GM10266 (cell line): ENCODE measurements around the gene ADGRV1.

ENCODE experiments used
- DNase-seq: peaks from one replicate; pipeline ENCODE4 v3.0.0; 2012; ENCODE audit errors: extremely low spot score
- TF ChIP-seq, protein P1 (sequence below): IDR thresholded peaks from 2 replicates; pipeline ENCODE4 v1.5.1; 2012; ENCODE audit warnings: mild to moderate bottlenecking, low read depth; ENCODE audit not compliant: control insufficient read depth, insufficient read depth; ENCODE audit errors: missing control alignments

ADGRV1 gene

DNA sequence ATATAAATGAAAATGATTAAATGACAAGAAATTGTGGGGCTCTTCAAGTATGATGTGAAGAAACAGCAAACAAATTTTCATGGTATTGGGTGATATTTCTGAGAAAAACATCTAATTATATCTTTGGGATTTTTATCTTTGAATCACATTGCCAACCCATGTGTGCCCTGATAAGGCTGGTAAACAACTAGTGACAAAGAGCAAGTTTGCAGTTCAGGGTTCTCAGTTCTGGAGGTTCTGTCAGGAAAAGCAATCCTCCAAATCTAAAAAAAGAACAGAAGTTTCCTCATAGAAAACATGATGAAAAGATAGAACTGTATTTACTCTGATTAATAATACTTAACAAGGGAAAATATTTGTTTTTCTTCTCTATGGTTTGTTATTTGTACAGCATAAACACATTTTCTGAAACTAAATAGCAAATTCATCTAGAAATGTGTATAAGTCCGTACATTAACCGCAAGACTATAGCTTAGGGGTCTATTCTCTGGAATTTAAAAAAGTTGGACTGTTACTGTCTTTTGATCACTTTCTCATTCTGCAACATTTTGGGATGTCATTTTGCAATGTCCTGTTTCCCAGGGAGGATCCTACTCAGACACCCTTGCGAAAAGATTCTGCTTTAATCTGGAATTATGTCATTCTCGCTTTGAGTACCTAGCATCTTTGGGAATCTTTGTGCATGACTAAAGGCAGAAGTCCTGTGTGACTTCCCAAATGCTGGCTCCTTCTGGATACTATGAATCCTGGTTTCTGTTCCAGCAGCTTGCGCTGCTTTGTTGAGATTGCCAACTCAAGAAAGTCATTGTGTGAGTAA, 308.5 kb downstream of the ADGRV1 start:
- DNase-seq = no peak

DNA sequence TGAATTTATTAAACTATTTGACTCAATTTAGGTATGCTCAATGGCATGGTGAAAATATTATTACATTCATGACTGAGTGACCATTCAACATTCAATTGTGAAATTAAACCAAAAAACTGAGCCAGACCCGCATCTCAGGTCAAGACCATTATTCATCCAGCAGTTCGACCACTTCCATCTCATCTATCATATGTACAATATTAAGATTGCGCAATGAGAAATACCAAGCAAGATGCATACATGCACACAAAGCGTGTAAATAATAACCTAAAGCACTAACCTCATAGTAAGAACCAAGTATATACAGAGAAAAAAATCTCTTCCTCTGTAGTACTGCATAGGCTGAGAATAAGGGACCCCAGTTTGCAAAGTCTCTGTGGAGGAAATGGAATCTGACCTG, 310.2 kb downstream of the ADGRV1 start:
- DNase-seq = no peak
- TF ChIP-seq, protein P1, sequence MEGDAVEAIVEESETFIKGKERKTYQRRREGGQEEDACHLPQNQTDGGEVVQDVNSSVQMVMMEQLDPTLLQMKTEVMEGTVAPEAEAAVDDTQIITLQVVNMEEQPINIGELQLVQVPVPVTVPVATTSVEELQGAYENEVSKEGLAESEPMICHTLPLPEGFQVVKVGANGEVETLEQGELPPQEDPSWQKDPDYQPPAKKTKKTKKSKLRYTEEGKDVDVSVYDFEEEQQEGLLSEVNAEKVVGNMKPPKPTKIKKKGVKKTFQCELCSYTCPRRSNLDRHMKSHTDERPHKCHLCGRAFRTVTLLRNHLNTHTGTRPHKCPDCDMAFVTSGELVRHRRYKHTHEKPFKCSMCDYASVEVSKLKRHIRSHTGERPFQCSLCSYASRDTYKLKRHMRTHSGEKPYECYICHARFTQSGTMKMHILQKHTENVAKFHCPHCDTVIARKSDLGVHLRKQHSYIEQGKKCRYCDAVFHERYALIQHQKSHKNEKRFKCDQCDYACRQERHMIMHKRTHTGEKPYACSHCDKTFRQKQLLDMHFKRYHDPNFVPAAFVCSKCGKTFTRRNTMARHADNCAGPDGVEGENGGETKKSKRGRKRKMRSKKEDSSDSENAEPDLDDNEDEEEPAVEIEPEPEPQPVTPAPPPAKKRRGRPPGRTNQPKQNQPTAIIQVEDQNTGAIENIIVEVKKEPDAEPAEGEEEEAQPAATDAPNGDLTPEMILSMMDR = no peak

More for the DNA sequence above, 308.5 kb downstream of the ADGRV1 start:
- TF ChIP-seq, protein P1 = no peak

DNA sequence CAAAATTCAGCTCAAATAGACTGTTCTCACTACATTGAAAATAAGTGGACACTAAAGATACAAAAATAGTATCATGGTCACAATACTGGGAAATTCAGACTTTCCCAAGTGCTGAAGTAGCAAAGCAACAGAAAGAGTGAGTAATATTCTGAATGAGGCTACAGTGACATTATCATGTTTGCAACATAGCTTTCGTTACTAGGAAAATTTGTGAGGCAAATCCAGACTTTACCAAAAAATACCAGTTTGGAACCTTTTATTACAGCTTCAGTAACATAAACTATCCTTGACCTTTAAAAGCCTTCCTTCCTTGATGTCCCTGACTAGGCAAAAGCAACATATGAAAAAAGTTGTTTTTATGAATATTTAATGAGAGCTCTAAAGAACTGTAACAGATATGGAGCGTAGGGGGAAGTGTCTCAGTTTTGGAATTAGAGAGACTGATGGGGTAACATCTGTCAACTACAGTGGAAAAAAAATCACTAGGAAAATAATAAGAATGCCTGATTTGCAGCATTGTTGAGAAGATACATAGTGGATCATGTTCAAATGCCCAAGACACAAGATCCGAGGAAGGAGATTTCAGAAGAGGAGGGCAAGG, 312.9 kb downstream of the ADGRV1 start:
- TF ChIP-seq, protein P1 = no peak
- DNase-seq = no peak

GRCh38 chr5:90873033-90873517, 314.5 kb downstream of the ADGRV1 start:
- TF ChIP-seq, protein P1 = no peak
- DNase-seq = no peak

GRCh38 chr5:90874066-90874465, 315.5 kb downstream of the ADGRV1 start:
- TF ChIP-seq, protein P1 = no peak
- DNase-seq = no peak

- DNase-seq = no peak
Measured at GRCh38 chr5:90875456-90875855, 316.9 kb downstream of the ADGRV1 start.

More at GRCh38 chr5:90875456-90875855, 316.9 kb downstream of the ADGRV1 start:
- TF ChIP-seq, protein P1 = no peak
